GM21390 (cell line): ENCODE measurements around the gene SSH2.

Experiments
- ATAC-seq: cut with Tn5 transposase; IDR thresholded peaks from one replicate; pipeline ENCODE4 v1.9.1; 2021; ENCODE audit not compliant: unreplicated experiment

Gene SSH2

GRCh38 chr17:29616300-29617048 lies 313.6 kb downstream of the SSH2 start:
- ATAC-seq = no peak

GRCh38 chr17:29615492-29616299 lies 314.3 kb downstream of the SSH2 start:
- ATAC-seq = peak; percentile 58

- ATAC-seq = no peak
These were observed 315.0 kb downstream of the SSH2 start for GRCh38 chr17:29615048-29615385.

GRCh38 chr17:29614349-29615047 lies 315.5 kb downstream of the SSH2 start:
- no peak for ATAC-seq

- no peak for ATAC-seq
These were observed 316.2 kb downstream of the SSH2 start for GRCh38 chr17:29613856-29614255.

GRCh38 chr17:29613352-29613837 lies 316.6 kb downstream of the SSH2 start:
- no peak for ATAC-seq

GRCh38 chr17:29612404-29613280 lies 317.4 kb downstream of the SSH2 start:
- ATAC-seq = no peak

GRCh38 chr17:29612094-29612403 lies 318.0 kb downstream of the SSH2 start:
- ATAC-seq = no peak

- no peak for ATAC-seq
These were observed 318.5 kb downstream of the SSH2 start for GRCh38 chr17:29611351-29612093.

GRCh38 chr17:29610395-29610794 lies 319.6 kb downstream of the SSH2 start:
- no peak for ATAC-seq

GRCh38 chr17:29608986-29609385 lies 321.0 kb downstream of the SSH2 start:
- no peak for ATAC-seq

GRCh38 chr17:29607557-29608195 lies 322.4 kb downstream of the SSH2 start:
- ATAC-seq = no peak

- ATAC-seq = no peak
These were observed 326.8 kb downstream of the SSH2 start for GRCh38 chr17:29603109-29603674.

- no peak for ATAC-seq
These were observed 332.5 kb downstream of the SSH2 start for GRCh38 chr17:29597361-29598172.

GRCh38 chr17:29596811-29597210 lies 333.2 kb downstream of the SSH2 start:
- ATAC-seq = no peak

- no peak for ATAC-seq
These were observed 333.9 kb downstream of the SSH2 start for GRCh38 chr17:29595943-29596774.

- no peak for ATAC-seq
These were observed 334.7 kb downstream of the SSH2 start for GRCh38 chr17:29595107-29595942.
